H7 (cell line): ENCODE data around the gene ERCC6L2. TPM values are rescaled to one million over a fixed set of nuclear protein-coding genes. Genes with fewer than 3 reads are reported as not detected.

Source experiments
- DNase-seq: peaks from one replicate; pipeline ENCODE4 v3.0.0; 2012
- H3K27me3 ChIP-seq: 2 replicates; pipeline ENCODE4 v1.6.0; 2011; ENCODE audit warnings: mild to moderate bottlenecking, low read length; ENCODE audit not compliant: control insufficient read depth, insufficient read depth
- H3K36me3 ChIP-seq: replicated peaks from 2 replicates; pipeline ENCODE4 v1.5.1; 2011; ENCODE audit warnings: low read length; ENCODE audit not compliant: control insufficient read depth, insufficient read depth
- H3K4me3 ChIP-seq: 2 replicates; pipeline ENCODE4 v1.5.1; 2011; ENCODE audit warnings: low read depth, mild to moderate bottlenecking, control low read depth, low read length, moderate library complexity; ENCODE audit not compliant: insufficient read depth
- total RNA-seq: library from RNA; depleted of rRNA; stranded (reverse); fragments of >200 nt; shearing (Covaris generic); gene quantifications from 2 replicates; pipeline ENCODE4 v1.2.3, GENCODE V29; 2014

ERCC6L2 gene
- total RNA-seq, 1 experiment from 2014 or later: 28.3 TPM

DNA sequence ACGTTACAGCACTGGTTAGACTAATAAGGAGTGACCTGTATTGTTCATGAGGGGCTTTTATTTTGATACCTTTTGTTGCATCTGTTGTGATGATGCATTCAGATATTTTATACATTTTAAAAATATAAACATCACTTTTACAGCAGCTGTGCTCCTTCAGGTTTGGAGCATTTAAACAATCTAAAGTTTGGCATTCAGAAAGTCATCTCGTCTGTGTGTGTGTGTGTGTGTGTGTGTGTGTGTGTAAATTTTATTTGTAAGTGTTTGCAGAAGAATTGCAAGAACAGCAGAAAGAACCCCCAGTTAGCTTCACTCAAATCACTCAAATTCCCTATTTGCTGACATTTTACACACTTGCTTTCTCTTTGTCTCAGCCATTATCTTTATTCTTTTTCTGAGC lies 87.4 kb downstream of the ERCC6L2 start:
- no peaks in the 10 kb centered on the region for H3K27me3 ChIP-seq

GRCh38 chr9:95963659-95964058 lies 88.2 kb downstream of the ERCC6L2 start:
- Histone ChIP-seq H3K4me3 (no peak overlapping the region), H3K36me3 (no peaks in the 10 kb centered on the region), H3K27me3 (no peaks in the 10 kb centered on the region)
- DNase-seq: no peak

More for the DNA sequence above, 87.4 kb downstream of the ERCC6L2 start:
- H3K4me3 ChIP-seq: no peak overlapping the region
- no peak for DNase-seq
- H3K36me3 ChIP-seq: no peaks in the 10 kb centered on the region

GRCh38 chr9:95966306-95966705 lies 90.8 kb downstream of the ERCC6L2 start:
- DNase-seq: no peak
- Histone ChIP-seq H3K36me3 (no peaks in the 10 kb centered on the region), H3K27me3 (no peaks in the 10 kb centered on the region), H3K4me3 (no peak overlapping the region)

DNA sequence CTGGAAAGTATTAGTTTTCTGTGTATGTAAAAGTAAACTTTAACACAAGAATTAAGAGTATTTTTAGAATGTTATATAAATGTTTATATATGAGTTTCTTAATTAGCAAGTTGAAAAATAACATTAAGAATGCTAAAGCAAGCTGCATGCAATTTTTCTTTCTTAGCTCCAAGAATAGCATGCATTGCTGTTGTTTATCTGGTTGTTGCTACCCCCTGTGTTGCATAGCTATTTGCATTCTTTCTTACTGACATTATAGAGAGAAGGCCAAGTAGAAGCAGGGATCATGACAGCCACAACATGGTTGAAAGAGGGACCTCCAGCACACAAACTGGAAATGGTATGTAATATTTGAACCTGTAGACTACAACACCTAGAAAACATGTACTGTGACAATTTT lies 94.8 kb downstream of the ERCC6L2 start:
- H3K36me3 ChIP-seq: peaks cover 5% of the 10 kb centered on the region
- no peaks in the 10 kb centered on the region for H3K27me3 ChIP-seq
- no peak overlapping the region for H3K4me3 ChIP-seq
- no peak for DNase-seq

DNA sequence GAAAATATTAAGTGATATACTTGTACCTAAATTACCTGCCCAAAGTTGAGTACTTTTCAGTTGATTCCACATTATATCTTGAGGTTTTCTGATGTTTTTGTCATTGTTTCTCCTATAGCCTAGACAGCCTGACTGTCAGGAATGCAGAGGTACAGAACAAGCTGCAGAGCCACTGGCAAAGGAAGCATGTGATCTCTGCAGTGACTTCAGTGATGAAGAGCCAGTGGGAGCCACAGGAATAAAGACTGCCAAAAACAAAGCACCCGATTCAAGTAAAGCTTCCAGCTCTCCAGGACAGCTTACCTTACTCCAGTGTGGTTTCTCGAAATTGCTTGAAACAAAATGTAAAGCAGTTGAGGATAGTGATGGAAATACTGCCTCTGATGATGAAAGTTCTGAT lies 96.3 kb downstream of the ERCC6L2 start:
- H3K36me3 ChIP-seq: peaks cover 5% of the 10 kb centered on the region
- DNase-seq: no peak

GRCh38 chr9:95974389-95974788 lies 98.9 kb downstream of the ERCC6L2 start:
- Histone ChIP-seq H3K4me3 (no peak overlapping the region), H3K36me3 (peaks cover 5% of the 10 kb centered on the region), H3K27me3 (no peaks in the 10 kb centered on the region)
- no peak for DNase-seq

More for the DNA sequence above, 96.3 kb downstream of the ERCC6L2 start:
- H3K27me3 ChIP-seq: no peaks in the 10 kb centered on the region
- H3K4me3 ChIP-seq: no peak overlapping the region

DNA sequence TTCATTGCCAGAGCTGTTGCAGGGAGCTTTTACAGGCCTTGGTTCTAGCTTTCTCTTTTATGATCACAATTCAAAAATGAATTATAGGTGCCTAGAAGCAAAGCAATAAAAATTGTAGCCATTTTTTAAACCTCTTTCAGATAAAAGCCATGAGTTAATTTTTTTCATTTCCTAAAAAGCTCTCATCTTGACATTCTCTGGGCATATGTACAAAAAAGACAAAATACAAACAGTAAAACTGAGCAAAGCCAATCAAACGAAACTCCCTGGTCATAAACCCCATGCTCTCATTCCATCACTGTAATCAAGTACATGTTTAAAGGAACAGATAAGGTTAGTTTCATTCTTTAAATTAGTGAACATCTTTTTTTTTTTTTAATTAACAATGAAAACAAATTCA lies 101.9 kb downstream of the ERCC6L2 start:
- Histone ChIP-seq H3K4me3 (no peak overlapping the region), H3K27me3 (no peaks in the 10 kb centered on the region), H3K36me3 (peaks cover 1% of the 10 kb centered on the region)
- DNase-seq: no peak

- no peak for DNase-seq
- no peaks in the 10 kb centered on the region; the same call in 1 of the 2 replicates for H3K36me3 ChIP-seq
- no peaks in the 10 kb centered on the region for H3K27me3 ChIP-seq
- H3K4me3 ChIP-seq: no peak overlapping the region
Measured at GRCh38 chr9:95978106-95978505, 102.6 kb downstream of the ERCC6L2 start.

DNA sequence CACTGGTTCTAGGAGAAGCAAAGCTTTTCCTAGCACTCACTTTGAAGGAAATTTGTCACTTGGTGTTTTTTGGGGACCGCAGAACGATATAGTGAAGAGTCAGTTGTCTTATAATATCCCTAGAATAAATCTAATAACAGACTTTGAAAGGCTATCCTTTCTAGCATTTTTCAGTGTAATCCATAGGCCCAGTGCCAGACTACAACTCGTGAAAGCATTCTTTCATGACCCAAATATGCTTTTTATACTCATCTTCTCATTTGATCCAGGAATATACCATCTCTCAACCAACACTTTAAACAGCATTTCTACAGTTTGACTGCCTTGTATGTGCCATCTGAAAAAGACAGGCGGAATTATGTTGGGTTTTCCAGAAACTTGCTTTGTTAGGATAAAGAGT lies 104.0 kb downstream of the ERCC6L2 start:
- Histone ChIP-seq H3K4me3 (no peak overlapping the region), H3K36me3 (no peaks in the 10 kb centered on the region), H3K27me3 (no peaks in the 10 kb centered on the region)
- DNase-seq: no peak

DNA sequence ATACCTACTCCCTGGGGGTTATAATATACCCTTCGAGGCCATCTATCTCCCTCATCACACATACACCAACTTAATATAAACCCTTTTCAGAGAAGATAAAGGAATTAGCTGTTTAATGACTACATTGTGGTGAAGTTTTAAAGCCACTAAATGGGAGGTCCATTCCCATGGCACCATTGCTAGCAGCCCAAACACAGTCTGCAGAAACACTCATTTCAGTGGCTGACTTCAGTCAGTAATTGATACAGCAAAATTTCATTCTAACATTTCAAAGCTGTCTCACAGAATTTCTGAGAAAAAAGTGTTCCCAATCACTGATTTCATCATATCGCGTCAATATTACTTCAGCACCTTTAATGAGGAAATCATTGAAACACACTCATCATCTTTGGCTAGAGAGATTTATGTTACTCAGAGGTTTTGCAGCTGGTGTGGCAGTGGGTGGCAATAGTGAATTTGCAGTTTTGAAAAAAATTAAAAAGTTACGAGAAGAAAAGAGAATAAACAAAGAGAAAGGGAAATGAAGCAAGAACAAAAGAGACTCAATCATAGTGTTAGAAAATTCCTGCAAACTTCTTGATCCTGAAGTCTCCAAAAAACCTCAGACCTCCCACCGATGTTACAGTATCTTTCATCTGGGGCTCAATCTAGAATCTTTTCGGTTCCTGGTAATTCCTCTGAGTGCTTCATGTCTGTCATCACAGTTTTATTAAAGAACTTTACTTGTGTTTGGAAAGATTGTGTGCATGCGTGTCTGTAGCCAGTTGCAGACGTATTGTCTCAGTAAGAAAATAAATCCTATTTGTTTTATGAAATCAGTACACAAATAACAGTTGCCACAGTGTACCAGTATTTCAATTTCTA lies 105.0 kb downstream of the ERCC6L2 start:
- Histone ChIP-seq H3K27me3 (no peaks in the 10 kb centered on the region), H3K4me3 (no peak overlapping the region), H3K36me3 (no peaks in the 10 kb centered on the region; the same call in 1 of the 2 replicates)
- DNase-seq: no peak

DNA sequence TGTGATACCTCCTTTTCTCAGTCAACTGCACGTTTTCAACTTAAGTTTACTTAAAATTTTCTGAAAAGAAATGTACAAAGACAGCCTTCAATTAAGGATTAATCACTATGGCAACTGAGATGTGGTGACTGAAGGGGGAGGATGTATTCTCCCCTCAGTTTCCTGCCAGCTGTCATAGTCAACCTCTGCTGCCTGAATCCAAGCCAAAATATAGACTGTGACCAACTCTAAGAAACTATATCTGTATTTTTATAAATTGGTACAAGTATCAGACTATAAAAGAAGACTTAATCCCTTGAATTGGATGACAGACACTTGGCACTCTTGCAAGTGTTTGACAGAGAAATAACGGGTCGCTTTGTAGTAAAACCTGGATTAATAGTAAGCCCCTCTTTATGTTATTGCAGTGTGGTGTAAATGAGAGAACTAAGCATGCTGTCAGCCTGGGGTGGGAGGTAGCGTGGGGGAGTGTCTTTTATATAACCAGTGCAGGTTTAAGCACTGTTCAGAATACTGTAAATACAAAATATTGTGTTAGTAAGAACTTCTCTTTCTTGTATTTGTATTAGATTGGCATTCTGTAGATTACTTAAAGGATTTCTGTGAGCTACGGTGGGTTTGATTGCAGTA lies 106.4 kb downstream of the ERCC6L2 start:
- DNase-seq: no peak
- no peaks in the 10 kb centered on the region; the same call in 1 of the 2 replicates for H3K36me3 ChIP-seq
- no peak overlapping the region for H3K4me3 ChIP-seq
- H3K27me3 ChIP-seq: no peaks in the 10 kb centered on the region

DNA sequence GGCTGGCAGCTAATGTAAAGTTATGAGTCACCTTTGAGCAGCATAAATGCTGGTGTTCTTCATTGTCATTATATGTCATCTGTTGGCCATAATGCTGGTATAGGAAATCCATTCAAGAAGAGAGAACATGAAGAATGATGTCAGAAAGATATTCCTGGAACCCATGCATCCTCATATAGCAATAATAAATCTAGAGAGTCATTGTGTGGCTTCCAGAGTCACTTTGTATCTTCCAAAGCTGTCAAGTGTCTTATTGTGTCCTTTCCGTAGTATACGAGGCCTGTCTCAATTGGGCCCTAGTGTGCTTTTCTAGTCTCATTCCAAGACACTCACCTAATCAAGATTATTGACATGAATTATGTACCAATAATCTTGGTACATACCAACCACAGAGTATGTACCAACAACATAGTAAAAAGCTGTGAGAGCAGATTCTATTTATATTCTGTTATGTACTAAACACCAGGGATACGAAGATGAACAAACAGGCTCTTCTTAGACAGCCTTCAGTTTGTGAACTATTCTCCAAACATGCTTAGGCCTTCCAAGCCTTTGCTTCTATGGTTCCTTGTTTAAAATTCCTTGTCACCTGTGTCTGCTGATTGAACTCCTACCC lies 110.1 kb downstream of the ERCC6L2 start:
- Histone ChIP-seq H3K4me3 (no peak overlapping the region), H3K36me3 (peaks cover 2% of the 10 kb centered on the region; the same call in 1 of the 2 replicates), H3K27me3 (no peaks in the 10 kb centered on the region)
- DNase-seq: no peak

DNA sequence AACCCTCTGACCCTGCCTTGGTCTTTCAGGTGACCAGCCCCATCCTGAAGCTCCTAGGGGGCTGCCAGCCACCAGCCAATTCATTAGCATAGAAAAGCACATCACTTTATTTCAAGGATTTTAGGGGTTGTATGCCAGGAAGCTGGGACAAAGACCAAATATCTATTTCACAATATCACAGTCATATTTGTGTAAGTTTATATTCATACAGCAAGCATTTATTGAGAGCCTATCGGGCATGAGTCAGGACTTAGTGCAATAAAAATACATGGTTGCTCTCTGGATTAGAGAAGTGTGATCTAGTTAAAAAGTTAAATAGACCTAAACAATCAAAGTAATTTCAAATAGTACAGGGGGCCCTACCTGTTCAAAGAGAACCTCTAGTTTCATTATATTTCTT lies 113.8 kb downstream of the ERCC6L2 start:
- Histone ChIP-seq H3K4me3 (no peak overlapping the region), H3K36me3 (peaks cover 2% of the 10 kb centered on the region; the same call in 1 of the 2 replicates), H3K27me3 (no peaks in the 10 kb centered on the region)
- no peak for DNase-seq

GRCh38 chr9:95991326-95991725 lies 115.8 kb downstream of the ERCC6L2 start:
- peaks cover 2% of the 10 kb centered on the region; the same call in 1 of the 2 replicates for H3K36me3 ChIP-seq
- H3K27me3 ChIP-seq: no peaks in the 10 kb centered on the region
- no peak for DNase-seq
- H3K4me3 ChIP-seq: no peak overlapping the region

GRCh38 chr9:95992536-95992935 lies 117.0 kb downstream of the ERCC6L2 start:
- Histone ChIP-seq H3K4me3 (no peak overlapping the region), H3K36me3 (no peaks in the 10 kb centered on the region), H3K27me3 (no peaks in the 10 kb centered on the region)
- no peak for DNase-seq
